Measurements from ENCODE around the gene TMSB10.

GRCh38 chr2:84911135-84911678 is 5.8 kb downstream of the TMSB10 start:
- TF ChIP-seq POLR2A (IDR thresholded peaks at IDR 0.05), result no peak
- TF ChIP-seq CTCF (IDR thresholded peaks at IDR 0.05), result no peak

Data from uterus (tissue), 2 donors.